Measurements from ENCODE around the gene PIK3R2. TPM values are rescaled to one million over a fixed set of nuclear protein-coding genes. Genes with fewer than 3 reads are reported as not detected.
A peak's percentile ranks its signal among the peaks of the same experiment; 100 is the strongest.
"Not testable (repeated sequence)": the region's sequence is repeated elsewhere in the genome, so short reads cannot be mapped to it uniquely, and the experiment has no call there.

Gene PIK3R2
- total RNA-seq, 1 donor from 2014 or later: 11.5 TPM

GRCh38 chr19:18159059-18159616, 6.2 kb downstream of the PIK3R2 start:
- Histone ChIP-seq H3K36me3 (ENCODE audit: control insufficient read depth in 3 of 3, insufficient read depth in 3 of 3, low read length in 3 of 3) (peaks cover 16 to 28% (median 25%) of the 10 kb centered on the region in 3 donors), H3K4me1 (ENCODE audit: control insufficient read depth in 3 of 3, insufficient read depth in 3 of 3, low read length in 3 of 3) (peaks cover 53 to 63% (median 57%) of the 10 kb centered on the region in 3 donors)
- not testable (repeated sequence) for H3K9me3 ChIP-seq (ENCODE audit: control insufficient read depth in 3 of 3, low read length in 3 of 3); H3K4me3 ChIP-seq (ENCODE audit: low read length in 3 of 3); H3K9ac ChIP-seq (ENCODE audit: low read depth in 1 of 3, low read length in 3 of 3); H3K27me3 ChIP-seq (ENCODE audit: control insufficient read depth in 3 of 3, insufficient read depth in 3 of 3, low read length in 3 of 3); H3K27ac ChIP-seq (ENCODE audit: low read depth, low read length)

DNA sequence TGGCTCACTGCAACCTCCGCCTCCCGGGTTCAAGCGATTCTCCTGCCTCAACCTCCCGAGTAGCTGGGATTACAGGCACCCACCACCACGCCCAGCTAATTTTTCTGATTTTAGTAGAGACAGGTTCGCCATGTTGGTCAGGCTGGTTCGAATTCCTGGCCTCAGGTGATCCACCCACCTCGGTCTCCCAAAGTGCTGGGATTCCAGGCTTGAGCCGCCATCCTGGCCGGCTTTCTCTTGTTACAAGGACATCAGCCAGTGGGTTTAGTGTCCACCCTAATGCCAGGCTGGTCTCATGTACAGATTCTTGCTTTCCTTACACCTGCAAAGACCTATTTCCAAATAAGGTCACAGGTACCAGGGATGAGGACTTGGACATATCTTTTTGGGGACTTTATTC, 6.8 kb downstream of the PIK3R2 start:
- Histone ChIP-seq H3K4me3 (ENCODE audit: low read length in 3 of 3) (no peak overlapping the region), H3K4me1 (ENCODE audit: control insufficient read depth in 3 of 3, insufficient read depth in 3 of 3, low read length in 3 of 3) (peaks cover 48 to 58% (median 52%) of the 10 kb centered on the region in 3 donors), H3K27me3 (ENCODE audit: control insufficient read depth in 3 of 3, insufficient read depth in 3 of 3, low read length in 3 of 3) (no peaks in the 10 kb centered on the region), H3K9me3 (ENCODE audit: control insufficient read depth in 3 of 3, low read length in 3 of 3) (no peaks in the 10 kb centered on the region), H3K9ac (ENCODE audit: low read depth in 1 of 3, low read length in 3 of 3) (peak overlapping the region in 1 of 3 donors; percentile 76), H3K36me3 (ENCODE audit: control insufficient read depth in 3 of 3, insufficient read depth in 3 of 3, low read length in 3 of 3) (peaks cover 20 to 28% (median 25%) of the 10 kb centered on the region in 3 donors), H3K27ac (ENCODE audit: low read depth, low read length) (peak overlapping the region; percentile 25)

GRCh38 chr19:18160493-18160970, 7.6 kb downstream of the PIK3R2 start:
- Histone ChIP-seq H3K27ac (ENCODE audit: low read depth, low read length) (peak overlapping the region; percentile 68), H3K36me3 (ENCODE audit: control insufficient read depth in 3 of 3, insufficient read depth in 3 of 3, low read length in 3 of 3) (peaks cover 23 to 29% (median 23%) of the 10 kb centered on the region in 3 donors), H3K27me3 (ENCODE audit: control insufficient read depth in 3 of 3, insufficient read depth in 3 of 3, low read length in 3 of 3) (no peaks in the 10 kb centered on the region), H3K4me3 (ENCODE audit: low read length in 3 of 3) (peak overlapping the region; percentile 9 to 60 (median 58)), H3K9ac (ENCODE audit: low read depth in 1 of 3, low read length in 3 of 3) (peak overlapping the region; percentile 51 to 76 (median 65)), H3K4me1 (ENCODE audit: control insufficient read depth in 3 of 3, insufficient read depth in 3 of 3, low read length in 3 of 3) (peaks cover 44 to 53% (median 48%) of the 10 kb centered on the region in 3 donors), H3K9me3 (ENCODE audit: control insufficient read depth in 3 of 3, low read length in 3 of 3) (no peaks in the 10 kb centered on the region)

DNA sequence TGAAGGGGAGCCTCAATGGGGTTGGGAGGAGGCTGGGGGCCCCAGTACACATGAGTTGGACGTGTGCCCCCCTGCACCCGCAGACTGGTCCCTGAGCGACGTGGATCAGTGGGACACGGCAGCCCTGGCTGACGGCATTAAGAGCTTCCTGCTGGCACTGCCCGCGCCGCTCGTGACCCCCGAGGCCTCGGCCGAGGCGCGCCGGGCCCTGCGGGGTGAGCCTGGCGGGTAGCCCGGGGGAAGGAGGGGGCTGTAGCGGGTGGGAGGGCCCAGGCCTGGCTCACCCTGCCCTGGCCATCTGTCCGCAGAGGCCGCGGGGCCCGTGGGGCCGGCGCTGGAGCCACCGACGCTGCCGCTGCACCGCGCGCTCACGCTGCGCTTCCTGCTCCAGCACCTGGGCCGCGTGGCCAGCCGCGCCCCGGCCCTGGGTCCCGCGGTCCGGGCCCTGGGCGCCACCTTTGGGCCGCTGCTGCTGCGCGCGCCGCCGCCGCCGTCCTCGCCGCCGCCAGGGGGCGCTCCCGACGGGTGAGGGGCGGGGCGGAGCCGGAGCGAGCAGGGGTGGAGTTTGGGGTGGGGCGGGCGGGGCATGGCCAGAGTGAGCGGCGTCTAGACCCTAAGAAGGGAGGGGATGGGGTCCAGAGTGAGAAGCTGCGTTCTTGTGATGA, 8.1 kb downstream of the PIK3R2 start:
- Histone ChIP-seq H3K4me1 (ENCODE audit: control insufficient read depth in 3 of 3, insufficient read depth in 3 of 3, low read length in 3 of 3) (peaks cover 40 to 47% (median 42%) of the 10 kb centered on the region in 3 donors), H3K9ac (ENCODE audit: low read depth in 1 of 3, low read length in 3 of 3) (peak overlapping the region; percentile 51 to 76 (median 65)), H3K36me3 (ENCODE audit: control insufficient read depth in 3 of 3, insufficient read depth in 3 of 3, low read length in 3 of 3) (peaks cover 28 to 31% (median 29%) of the 10 kb centered on the region in 3 donors), H3K27me3 (ENCODE audit: control insufficient read depth in 3 of 3, insufficient read depth in 3 of 3, low read length in 3 of 3) (no peaks in the 10 kb centered on the region), H3K4me3 (ENCODE audit: low read length in 3 of 3) (peak overlapping the region; percentile 24 to 60 (median 58)), H3K9me3 (ENCODE audit: control insufficient read depth in 3 of 3, low read length in 3 of 3) (no peaks in the 10 kb centered on the region), H3K27ac (ENCODE audit: low read depth, low read length) (peak overlapping the region; percentile 68)

GRCh38 chr19:18161636-18162002, 8.7 kb downstream of the PIK3R2 start:
- H3K4me3 ChIP-seq (ENCODE audit: low read length in 3 of 3): peak overlapping the region; percentile 22 to 46 (median 24)
- peak overlapping the region in 2 of 3 donors; percentile 38 to 70 for H3K9ac ChIP-seq (ENCODE audit: low read depth in 1 of 3, low read length in 3 of 3)
- H3K27ac ChIP-seq (ENCODE audit: low read depth, low read length): no peak overlapping the region
- H3K36me3 ChIP-seq (ENCODE audit: control insufficient read depth in 3 of 3, insufficient read depth in 3 of 3, low read length in 3 of 3): peaks cover 27 to 34% (median 33%) of the 10 kb centered on the region in 3 donors
- H3K27me3 ChIP-seq (ENCODE audit: control insufficient read depth in 3 of 3, insufficient read depth in 3 of 3, low read length in 3 of 3): no peaks in the 10 kb centered on the region
- no peaks in the 10 kb centered on the region for H3K9me3 ChIP-seq (ENCODE audit: control insufficient read depth in 3 of 3, low read length in 3 of 3)
- H3K4me1 ChIP-seq (ENCODE audit: control insufficient read depth in 3 of 3, insufficient read depth in 3 of 3, low read length in 3 of 3): peaks cover 35 to 42% (median 37%) of the 10 kb centered on the region in 3 donors

GRCh38 chr19:18164072-18164471, 11.1 kb downstream of the PIK3R2 start:
- Histone ChIP-seq H3K9ac (ENCODE audit: low read depth in 1 of 3, low read length in 3 of 3) (no peak overlapping the region), H3K27ac (ENCODE audit: low read depth, low read length) (no peak overlapping the region), H3K4me1 (ENCODE audit: control insufficient read depth in 3 of 3, insufficient read depth in 3 of 3, low read length in 3 of 3) (peaks cover 20 to 24% (median 22%) of the 10 kb centered on the region in 3 donors), H3K36me3 (ENCODE audit: control insufficient read depth in 3 of 3, insufficient read depth in 3 of 3, low read length in 3 of 3) (peaks cover 42 to 52% (median 48%) of the 10 kb centered on the region in 3 donors), H3K27me3 (ENCODE audit: control insufficient read depth in 3 of 3, insufficient read depth in 3 of 3, low read length in 3 of 3) (no peaks in the 10 kb centered on the region), H3K4me3 (ENCODE audit: low read length in 3 of 3) (no peak overlapping the region), H3K9me3 (ENCODE audit: control insufficient read depth in 3 of 3, low read length in 3 of 3) (no peaks in the 10 kb centered on the region)

DNA sequence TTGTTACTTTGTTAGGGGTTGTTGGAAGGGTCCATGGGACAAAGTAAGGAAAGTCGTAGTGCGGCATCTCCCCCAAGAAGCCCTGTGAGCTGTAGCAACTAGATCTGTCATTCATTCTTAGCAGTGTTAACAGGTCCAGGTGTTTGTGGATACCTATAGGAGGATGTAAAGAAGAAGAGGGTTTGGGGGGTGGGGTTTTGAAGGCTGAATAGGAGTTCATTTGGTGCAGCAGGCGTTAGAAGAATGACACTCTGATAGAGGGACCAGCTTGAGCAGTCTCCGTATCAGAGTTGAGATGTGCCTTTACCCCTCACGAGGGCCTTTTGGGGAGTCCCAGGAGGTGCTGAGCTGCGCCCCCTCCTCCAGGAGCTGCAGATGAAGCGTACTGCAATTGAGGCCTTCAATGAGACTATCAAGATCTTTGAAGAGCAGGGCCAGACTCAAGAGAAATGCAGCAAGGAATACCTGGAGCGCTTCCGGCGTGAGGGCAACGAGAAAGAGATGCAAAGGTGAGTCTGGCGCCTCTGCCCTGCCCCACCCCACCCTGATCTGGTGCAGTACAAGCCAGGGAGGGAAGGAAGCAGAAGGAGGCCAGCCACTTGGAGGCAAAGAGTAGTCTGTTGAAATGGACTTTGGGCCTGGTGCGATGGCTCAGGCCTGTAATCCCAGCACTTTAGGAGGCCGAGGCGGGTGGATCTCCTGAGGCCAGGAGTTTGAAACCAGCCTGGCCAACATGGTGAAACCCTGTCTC, 13.0 kb downstream of the PIK3R2 start:
- H3K36me3 ChIP-seq (ENCODE audit: control insufficient read depth in 3 of 3, insufficient read depth in 3 of 3, low read length in 3 of 3): peaks cover 42 to 56% (median 48%) of the 10 kb centered on the region in 3 donors

DNA sequence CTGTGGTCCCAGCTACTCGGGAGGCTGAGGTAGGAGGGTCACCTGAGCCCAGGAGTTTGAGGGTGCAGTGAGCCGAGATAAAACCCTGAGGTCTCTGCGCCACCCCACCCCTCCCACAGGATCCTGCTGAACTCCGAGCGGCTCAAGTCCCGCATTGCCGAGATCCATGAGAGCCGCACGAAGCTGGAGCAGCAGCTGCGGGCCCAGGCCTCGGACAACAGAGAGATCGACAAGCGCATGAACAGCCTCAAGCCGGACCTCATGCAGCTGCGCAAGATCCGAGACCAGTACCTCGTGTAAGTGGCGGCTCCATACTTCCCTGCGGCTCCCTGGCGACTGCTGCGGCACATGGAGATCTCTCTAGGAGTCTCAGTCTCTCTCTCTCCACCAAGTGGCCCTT, 14.0 kb downstream of the PIK3R2 start:
- Histone ChIP-seq H3K36me3 (ENCODE audit: control insufficient read depth in 3 of 3, insufficient read depth in 3 of 3, low read length in 3 of 3) (peaks cover 39 to 51% (median 44%) of the 10 kb centered on the region in 3 donors), H3K9ac (ENCODE audit: low read depth in 1 of 3, low read length in 3 of 3) (no peak overlapping the region), H3K4me1 (ENCODE audit: control insufficient read depth in 3 of 3, insufficient read depth in 3 of 3, low read length in 3 of 3) (peaks cover 0 to 5% (median 3%) of the 10 kb centered on the region in 3 donors), H3K9me3 (ENCODE audit: control insufficient read depth in 3 of 3, low read length in 3 of 3) (no peaks in the 10 kb centered on the region), H3K27ac (ENCODE audit: low read depth, low read length) (no peak overlapping the region), H3K27me3 (ENCODE audit: control insufficient read depth in 3 of 3, insufficient read depth in 3 of 3, low read length in 3 of 3) (no peaks in the 10 kb centered on the region), H3K4me3 (ENCODE audit: low read length in 3 of 3) (no peak overlapping the region)

More for the DNA sequence above, 13.0 kb downstream of the PIK3R2 start:
- Histone ChIP-seq H3K4me3 (ENCODE audit: low read length in 3 of 3) (no peak overlapping the region), H3K27ac (ENCODE audit: low read depth, low read length) (no peak overlapping the region), H3K9ac (ENCODE audit: low read depth in 1 of 3, low read length in 3 of 3) (no peak overlapping the region), H3K4me1 (ENCODE audit: control insufficient read depth in 3 of 3, insufficient read depth in 3 of 3, low read length in 3 of 3) (peaks cover 4 to 8% (median 7%) of the 10 kb centered on the region in 3 donors), H3K9me3 (ENCODE audit: control insufficient read depth in 3 of 3, low read length in 3 of 3) (no peaks in the 10 kb centered on the region), H3K27me3 (ENCODE audit: control insufficient read depth in 3 of 3, insufficient read depth in 3 of 3, low read length in 3 of 3) (no peaks in the 10 kb centered on the region)

DNA sequence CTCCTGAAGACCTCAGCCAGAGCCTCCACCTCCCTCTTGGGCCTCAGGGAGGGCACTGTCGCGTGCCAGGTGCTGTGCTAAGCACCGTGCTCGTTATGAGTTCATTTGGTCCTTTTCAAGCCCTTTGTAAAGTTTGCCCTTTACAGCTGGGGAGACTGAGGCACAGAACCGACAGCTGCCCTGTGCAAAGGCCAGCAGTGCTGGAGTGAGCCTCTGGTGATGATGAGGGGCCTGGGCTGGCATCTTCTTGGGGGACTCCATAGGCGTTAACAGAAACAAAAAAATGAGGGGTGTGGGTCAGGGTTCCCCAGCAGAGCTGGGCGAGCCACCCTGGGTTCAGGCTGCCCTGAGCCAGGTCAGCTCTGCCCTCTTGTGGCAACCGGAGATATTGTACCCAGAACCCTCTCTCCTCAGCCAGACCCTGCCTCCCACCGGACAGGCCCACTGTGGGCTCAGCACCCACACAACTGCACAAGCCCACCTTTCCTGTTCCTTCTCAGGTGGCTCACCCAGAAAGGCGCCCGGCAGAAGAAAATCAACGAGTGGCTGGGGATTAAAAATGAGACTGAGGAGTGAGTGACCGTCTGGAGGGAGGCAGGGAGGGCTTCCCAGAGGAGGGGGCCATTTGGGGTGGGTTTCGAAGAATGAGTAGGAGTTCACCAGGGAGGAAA, 15.1 kb downstream of the PIK3R2 start:
- Histone ChIP-seq H3K27ac (ENCODE audit: low read depth, low read length) (no peak overlapping the region), H3K9me3 (ENCODE audit: control insufficient read depth in 3 of 3, low read length in 3 of 3) (no peaks in the 10 kb centered on the region), H3K4me3 (ENCODE audit: low read length in 3 of 3) (no peak overlapping the region), H3K9ac (ENCODE audit: low read depth in 1 of 3, low read length in 3 of 3) (no peak overlapping the region), H3K4me1 (ENCODE audit: control insufficient read depth in 3 of 3, insufficient read depth in 3 of 3, low read length in 3 of 3) (peaks cover 0 to 6% (median 3%) of the 10 kb centered on the region in 3 donors), H3K36me3 (ENCODE audit: control insufficient read depth in 3 of 3, insufficient read depth in 3 of 3, low read length in 3 of 3) (peaks cover 31 to 42% (median 39%) of the 10 kb centered on the region in 3 donors), H3K27me3 (ENCODE audit: control insufficient read depth in 3 of 3, insufficient read depth in 3 of 3, low read length in 3 of 3) (no peaks in the 10 kb centered on the region)
